Left ventricle myocardium inferior (tissue), 1 donor: ENCODE data around the gene HEPACAM. TPM values are rescaled to one million over a fixed set of nuclear protein-coding genes. Genes with fewer than 3 reads are reported as not detected.

Source experiments
- DNase-seq: peaks from one replicate; pipeline ENCODE4 v3.0.0-alpha.2; 2020
- H3K27ac ChIP-seq: fragments of 200-600 bp; replicated peaks from 2 replicates; pipeline ENCODE4 v1.8.0; 2021
- H3K27me3 ChIP-seq: fragments of 200-600 bp; 2 replicates; pipeline ENCODE4 v1.8.0; 2021; ENCODE audit warnings: low read depth
- H3K36me3 ChIP-seq: fragments of 200-600 bp; 2 replicates; pipeline ENCODE4 v1.8.0; 2021
- H3K4me1 ChIP-seq: fragments of 200-600 bp; 2 replicates; pipeline ENCODE4 v1.8.0; 2021
- H3K4me3 ChIP-seq: fragments of 200-600 bp; 2 replicates; pipeline ENCODE4 v1.8.0; 2021; ENCODE audit warnings: mild to moderate bottlenecking, moderate library complexity
- H3K9me3 ChIP-seq: fragments of 200-600 bp; replicated peaks from 2 replicates; pipeline ENCODE4 v1.8.0; 2021
- intact Hi-C: fragments of 100-400 bp; cut with micrococcal nuclease; formaldehyde crosslinking; loops from one replicate; pipeline ENCODE4 v1.11.0; 2022
- total RNA-seq: library from RNA; stranded (reverse); fragmentation: NEBNext Ultra II Directional; extraction: Animal tissue kit (Norgen Biotek cat#: 25700); gene quantifications from one replicate; pipeline ENCODE4 v1.2.1, GENCODE V29; 2021
- TF ChIP-seq, protein P1 (sequence below): fragments of 200-600 bp; IDR thresholded peaks from 2 replicates; pipeline ENCODE4 v1.8.0; 2021; ENCODE audit warnings: antibody characterized with exemption, mild to moderate bottlenecking, borderline replicate concordance
- donor health status: DM: no; HTN: yes; CAD: no; lungs with severe emphysema.

HEPACAM gene
- total RNA-seq, 1 donor from 2014 or later = not detected

- Histone ChIP-seq H3K4me1 (no peaks in the 10 kb centered on the region), H3K9me3 (no peaks in the 10 kb centered on the region), H3K36me3 (no peaks in the 10 kb centered on the region), H3K27me3 (no peaks in the 10 kb centered on the region), H3K27ac (no peak overlapping the region), H3K4me3 (no peak overlapping the region)
- intact Hi-C loops = no loop called here
- TF ChIP-seq, protein P1, sequence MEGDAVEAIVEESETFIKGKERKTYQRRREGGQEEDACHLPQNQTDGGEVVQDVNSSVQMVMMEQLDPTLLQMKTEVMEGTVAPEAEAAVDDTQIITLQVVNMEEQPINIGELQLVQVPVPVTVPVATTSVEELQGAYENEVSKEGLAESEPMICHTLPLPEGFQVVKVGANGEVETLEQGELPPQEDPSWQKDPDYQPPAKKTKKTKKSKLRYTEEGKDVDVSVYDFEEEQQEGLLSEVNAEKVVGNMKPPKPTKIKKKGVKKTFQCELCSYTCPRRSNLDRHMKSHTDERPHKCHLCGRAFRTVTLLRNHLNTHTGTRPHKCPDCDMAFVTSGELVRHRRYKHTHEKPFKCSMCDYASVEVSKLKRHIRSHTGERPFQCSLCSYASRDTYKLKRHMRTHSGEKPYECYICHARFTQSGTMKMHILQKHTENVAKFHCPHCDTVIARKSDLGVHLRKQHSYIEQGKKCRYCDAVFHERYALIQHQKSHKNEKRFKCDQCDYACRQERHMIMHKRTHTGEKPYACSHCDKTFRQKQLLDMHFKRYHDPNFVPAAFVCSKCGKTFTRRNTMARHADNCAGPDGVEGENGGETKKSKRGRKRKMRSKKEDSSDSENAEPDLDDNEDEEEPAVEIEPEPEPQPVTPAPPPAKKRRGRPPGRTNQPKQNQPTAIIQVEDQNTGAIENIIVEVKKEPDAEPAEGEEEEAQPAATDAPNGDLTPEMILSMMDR = no peak
- no peak for DNase-seq
Measured at GRCh38 chr11:124942466-124943253, 6.8 kb upstream of the HEPACAM start.

- TF ChIP-seq, protein P1 = no peak
- no peaks in the 10 kb centered on the region for H3K36me3 ChIP-seq
- H3K27ac ChIP-seq = no peak overlapping the region
- H3K4me3 ChIP-seq = no peak overlapping the region
- peaks cover 3% of the 10 kb centered on the region for H3K27me3 ChIP-seq
- intact Hi-C loops = no loop called here
- no peaks in the 10 kb centered on the region for H3K4me1 ChIP-seq
- no peak for DNase-seq
- no peaks in the 10 kb centered on the region for H3K9me3 ChIP-seq
Measured at GRCh38 chr11:124941703-124942102, 5.9 kb upstream of the HEPACAM start.

- H3K36me3 ChIP-seq = no peaks in the 10 kb centered on the region
- no peak overlapping the region for H3K27ac ChIP-seq
- TF ChIP-seq, protein P1 = no peak
- no peaks in the 10 kb centered on the region for H3K9me3 ChIP-seq
- no peak overlapping the region for H3K4me3 ChIP-seq
- no peaks in the 10 kb centered on the region for H3K4me1 ChIP-seq
- H3K27me3 ChIP-seq = peaks cover 24% of the 10 kb centered on the region
- intact Hi-C loops = no loop called here
- no peak for DNase-seq
Measured at GRCh38 chr11:124938970-124939369, 3.1 kb upstream of the HEPACAM start.

- intact Hi-C loops = no loop called here
- H3K4me3 ChIP-seq = no peak overlapping the region
- H3K4me1 ChIP-seq = no peaks in the 10 kb centered on the region
- no peaks in the 10 kb centered on the region for H3K36me3 ChIP-seq
- TF ChIP-seq, protein P1 = no peak
- DNase-seq = no peak
- H3K27ac ChIP-seq = no peak overlapping the region
- no peaks in the 10 kb centered on the region for H3K9me3 ChIP-seq
- peaks cover 24% of the 10 kb centered on the region for H3K27me3 ChIP-seq
Measured at GRCh38 chr11:124938206-124938765, 2.4 kb upstream of the HEPACAM start.

DNA sequence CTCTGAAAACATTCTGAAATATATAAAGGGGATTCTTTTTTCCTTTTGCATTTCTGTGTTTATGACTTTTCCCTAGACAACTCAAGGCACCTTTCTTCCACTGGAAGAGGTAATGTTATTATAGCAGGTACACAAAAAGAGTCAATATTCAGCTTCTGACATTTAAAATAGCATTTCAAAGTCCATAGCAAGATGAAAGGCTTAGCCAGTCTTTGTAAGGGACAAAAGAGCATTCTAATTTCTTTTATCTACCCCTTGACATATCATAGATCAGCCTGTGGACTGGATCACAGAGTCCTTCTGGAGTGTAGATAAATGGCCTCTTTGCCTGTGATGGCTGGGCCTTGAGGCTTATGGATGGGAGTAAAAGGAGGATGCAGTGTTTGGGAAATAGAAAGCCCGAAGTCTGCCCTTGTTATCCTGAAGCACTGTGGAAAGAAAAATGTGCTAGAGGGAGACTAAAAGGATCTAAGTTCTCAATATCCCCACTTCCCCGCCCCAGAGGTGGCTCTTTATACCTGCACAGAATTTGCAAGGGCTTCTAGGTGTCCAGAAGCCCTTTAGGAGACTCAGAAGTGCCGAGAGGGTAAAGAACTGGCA is 1.6 kb upstream of the HEPACAM start:
- H3K9me3 ChIP-seq = no peaks in the 10 kb centered on the region
- DNase-seq = no peak
- TF ChIP-seq, protein P1 = no peak
- H3K27me3 ChIP-seq = peaks cover 24% of the 10 kb centered on the region
- H3K27ac ChIP-seq = no peak overlapping the region
- no peak overlapping the region for H3K4me3 ChIP-seq
- no peaks in the 10 kb centered on the region for H3K36me3 ChIP-seq
- intact Hi-C loops = no loop called here
- H3K4me1 ChIP-seq = no peaks in the 10 kb centered on the region
